ENCODE measurements around the gene TMEM253. TPM values are rescaled to one million over a fixed set of nuclear protein-coding genes. Genes with fewer than 3 reads are reported as not detected.

Gene TMEM253
- total and polyA plus RNA-seq, 4 donors = 0.14 to 0.25 (median 0.19) TPM; not detected in 1

GRCh38 chr14:21068521-21069387 is 32.1 kb upstream of the TMEM253 start:
- no peak overlapping the region for H3K9ac ChIP-seq (ENCODE audit: low read depth in 1 of 2, low read length in 2 of 2)

DNA sequence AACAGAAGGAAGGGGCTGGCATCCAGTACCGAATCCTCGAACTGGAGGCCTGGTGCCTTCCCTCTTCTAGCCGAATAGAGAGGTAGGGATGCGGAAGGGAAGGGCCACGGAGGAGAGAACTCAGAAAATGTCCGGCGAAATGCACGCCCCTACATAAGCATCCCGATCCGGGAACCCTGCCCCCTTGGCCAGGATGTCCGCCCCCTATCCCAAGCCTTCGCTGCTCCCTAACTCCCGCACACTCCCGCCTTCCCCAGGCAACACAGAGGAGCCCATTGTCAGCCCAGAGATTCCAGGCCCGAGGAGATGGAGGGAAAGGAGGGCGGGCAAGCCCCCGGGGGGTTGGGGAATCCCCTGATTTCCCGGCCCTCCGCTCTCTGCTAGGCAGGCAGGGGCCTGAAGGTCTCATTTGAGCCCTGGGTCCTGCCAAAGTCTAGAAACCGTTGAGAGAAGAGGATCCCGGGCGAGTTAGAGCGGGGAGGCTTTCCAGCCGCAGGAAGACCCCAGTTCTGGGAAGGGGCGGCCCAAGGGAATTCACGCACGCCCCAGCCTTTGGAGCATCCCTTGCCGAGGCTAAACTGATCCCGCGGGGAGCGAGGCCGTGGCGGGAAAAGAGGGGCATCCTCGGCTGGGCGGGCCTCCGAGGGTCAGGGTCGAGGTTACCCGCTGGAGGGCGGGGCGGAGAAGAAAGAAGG is 31.3 kb upstream of the TMEM253 start:
- DNase-seq (ENCODE audit: low spot score) = no peak

More at GRCh38 chr14:21068521-21069387, 32.1 kb upstream of the TMEM253 start:
- Histone ChIP-seq H3K9me3 (ENCODE audit: control insufficient read depth in 4 of 4, low read length in 3 of 4) (no peaks in the 10 kb centered on the region), H3K4me1 (ENCODE audit: control insufficient read depth in 4 of 4, insufficient read depth in 4 of 4, low read length in 3 of 4) (peaks cover 11 to 59% (median 46%) of the 10 kb centered on the region in 4 donors), H3K27me3 (ENCODE audit: control insufficient read depth in 4 of 4, insufficient read depth in 4 of 4, low read length in 3 of 4) (no peaks in the 10 kb centered on the region), H3K27ac (ENCODE audit: low read depth in 1 of 2, low read length in 2 of 2) (peak overlapping the region; percentile 61 to 73), H3K36me3 (ENCODE audit: control insufficient read depth in 4 of 4, insufficient read depth in 3 of 4, low read depth in 1 of 4, low read length in 3 of 4) (peaks cover 0 to 4% (median 0%) of the 10 kb centered on the region in 4 donors), H3K4me3 (ENCODE audit: low read depth in 1 of 3, low read length in 3 of 3) (peak overlapping the region in 1 of 3 donors; percentile 83)
- WGBS = 20% methylated on average over 45 of the region's 45 CpGs
- no peak for TF ChIP-seq ZBTB33 (IDR thresholded peaks at IDR 0.05)
- no peak for TF ChIP-seq SP1 (IDR thresholded peaks at IDR 0.05)
- TF ChIP-seq GABPA (IDR thresholded peaks at IDR 0.05 in 1 of 2, conservative IDR thresholded peaks at IDR 0.05 in 1 of 2) = no peak
- no peak for TF ChIP-seq YY1 (IDR thresholded peaks at IDR 0.05)
- TF ChIP-seq HNF4A (conservative IDR thresholded peaks at IDR 0.05) = no peak
- TF ChIP-seq CTCF (IDR thresholded peaks at IDR 0.05; ENCODE audit: low read depth, low read length, missing input control) = peak; percentile 64
- no peak for TF ChIP-seq FOXA1 (IDR thresholded peaks at IDR 0.05)
- peak; percentile 79 to 86 for TF ChIP-seq RAD21 (IDR thresholded peaks at IDR 0.05)
- TF ChIP-seq TAF1 (conservative IDR thresholded peaks at IDR 0.05) = no peak
- no peak for TF ChIP-seq FOXA2 (IDR thresholded peaks at IDR 0.05)
- no peak for DNase-seq (ENCODE audit: low spot score)

More for the DNA sequence above, 31.3 kb upstream of the TMEM253 start:
- H3K27ac ChIP-seq (ENCODE audit: low read depth in 1 of 2, low read length in 2 of 2) = peak overlapping the region; percentile 61 to 73
- H3K36me3 ChIP-seq (ENCODE audit: control insufficient read depth in 4 of 4, insufficient read depth in 3 of 4, low read depth in 1 of 4, low read length in 3 of 4) = peaks cover 0 to 6% (median under 1%) of the 10 kb centered on the region in 4 donors
- H3K4me1 ChIP-seq (ENCODE audit: control insufficient read depth in 4 of 4, insufficient read depth in 4 of 4, low read length in 3 of 4) = peaks cover 11 to 59% (median 45%) of the 10 kb centered on the region in 4 donors
- peak overlapping the region; percentile 42 to 83 (median 57) for H3K4me3 ChIP-seq (ENCODE audit: low read depth in 1 of 3, low read length in 3 of 3)
- H3K9me3 ChIP-seq (ENCODE audit: control insufficient read depth in 4 of 4, low read length in 3 of 4) = no peaks in the 10 kb centered on the region
- 9% methylated on average over 40 of the region's 40 CpGs for WGBS
- H3K9ac ChIP-seq (ENCODE audit: low read depth in 1 of 2, low read length in 2 of 2) = no peak overlapping the region
- TF ChIP-seq RXRA (IDR thresholded peaks at IDR 0.05) = no peak
- no peak for TF ChIP-seq GABPA (IDR thresholded peaks at IDR 0.05 in 1 of 2, conservative IDR thresholded peaks at IDR 0.05 in 1 of 2)
- TF ChIP-seq TAF1 (conservative IDR thresholded peaks at IDR 0.05) = no peak
- TF ChIP-seq, protein P1, sequence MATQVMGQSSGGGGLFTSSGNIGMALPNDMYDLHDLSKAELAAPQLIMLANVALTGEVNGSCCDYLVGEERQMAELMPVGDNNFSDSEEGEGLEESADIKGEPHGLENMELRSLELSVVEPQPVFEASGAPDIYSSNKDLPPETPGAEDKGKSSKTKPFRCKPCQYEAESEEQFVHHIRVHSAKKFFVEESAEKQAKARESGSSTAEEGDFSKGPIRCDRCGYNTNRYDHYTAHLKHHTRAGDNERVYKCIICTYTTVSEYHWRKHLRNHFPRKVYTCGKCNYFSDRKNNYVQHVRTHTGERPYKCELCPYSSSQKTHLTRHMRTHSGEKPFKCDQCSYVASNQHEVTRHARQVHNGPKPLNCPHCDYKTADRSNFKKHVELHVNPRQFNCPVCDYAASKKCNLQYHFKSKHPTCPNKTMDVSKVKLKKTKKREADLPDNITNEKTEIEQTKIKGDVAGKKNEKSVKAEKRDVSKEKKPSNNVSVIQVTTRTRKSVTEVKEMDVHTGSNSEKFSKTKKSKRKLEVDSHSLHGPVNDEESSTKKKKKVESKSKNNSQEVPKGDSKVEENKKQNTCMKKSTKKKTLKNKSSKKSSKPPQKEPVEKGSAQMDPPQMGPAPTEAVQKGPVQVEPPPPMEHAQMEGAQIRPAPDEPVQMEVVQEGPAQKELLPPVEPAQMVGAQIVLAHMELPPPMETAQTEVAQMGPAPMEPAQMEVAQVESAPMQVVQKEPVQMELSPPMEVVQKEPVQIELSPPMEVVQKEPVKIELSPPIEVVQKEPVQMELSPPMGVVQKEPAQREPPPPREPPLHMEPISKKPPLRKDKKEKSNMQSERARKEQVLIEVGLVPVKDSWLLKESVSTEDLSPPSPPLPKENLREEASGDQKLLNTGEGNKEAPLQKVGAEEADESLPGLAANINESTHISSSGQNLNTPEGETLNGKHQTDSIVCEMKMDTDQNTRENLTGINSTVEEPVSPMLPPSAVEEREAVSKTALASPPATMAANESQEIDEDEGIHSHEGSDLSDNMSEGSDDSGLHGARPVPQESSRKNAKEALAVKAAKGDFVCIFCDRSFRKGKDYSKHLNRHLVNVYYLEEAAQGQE (IDR thresholded peaks at IDR 0.05) = no peak
- no peak for TF ChIP-seq SP1 (IDR thresholded peaks at IDR 0.05)
- no peak for TF ChIP-seq JUND (IDR thresholded peaks at IDR 0.05)
- TF ChIP-seq FOXA2 (IDR thresholded peaks at IDR 0.05) = no peak
- no peak for TF ChIP-seq FOXA1 (IDR thresholded peaks at IDR 0.05)
- TF ChIP-seq HNF4G (IDR thresholded peaks at IDR 0.05) = no peak
- TF ChIP-seq ZBTB33 (IDR thresholded peaks at IDR 0.05) = no peak
- TF ChIP-seq HNF4A (conservative IDR thresholded peaks at IDR 0.05) = no peak
- no peaks in the 10 kb centered on the region for H3K27me3 ChIP-seq (ENCODE audit: control insufficient read depth in 4 of 4, insufficient read depth in 4 of 4, low read length in 3 of 4)

Data from liver (tissue), 9 donors.